CD4-positive, alpha-beta memory T cell (primary cell): ENCODE data around the gene MOG. TPM values are rescaled to one million over a fixed set of nuclear protein-coding genes. Genes with fewer than 3 reads are reported as not detected.

Source experiments
- CTCF ChIA-PET: fragments of 350-600 bp; sonication (Branson Sonifier 250); formaldehyde crosslinking; loops from one replicate; lab custom pipeline; 2021; ENCODE audit warnings: inconsistent platforms; ENCODE audit not compliant: partially characterized antibody; lab: Charles Lee
- POLR2A ChIA-PET: fragments of 350-600 bp; sonication (Branson Sonifier 250); formaldehyde crosslinking; loops from one replicate; lab custom pipeline; 2021; ENCODE audit not compliant: partially characterized antibody; lab: Charles Lee
- DNase-seq, 5 donors: peaks; one replicate each; pipeline versions ENCODE4 v3.0.0 to v3.0.0-alpha.2; 2020 to 2022; ENCODE audit warnings: mixed read lengths in 1 of 5
- H3K27ac ChIP-seq: one replicate; pipeline ENCODE4 v1.7.0; 2013; ENCODE audit warnings: low read depth, low read length
- H3K27me3 ChIP-seq: 2 replicates; pipeline ENCODE4 v1.7.0; 2013; ENCODE audit warnings: mild to moderate bottlenecking, low read length, moderate library complexity; ENCODE audit not compliant: insufficient read depth
- H3K36me3 ChIP-seq: 2 replicates; pipeline ENCODE4 v1.7.0; 2013; ENCODE audit warnings: mild to moderate bottlenecking, low read length, moderate library complexity; ENCODE audit not compliant: insufficient read depth
- H3K4me1 ChIP-seq: 2 replicates; pipeline ENCODE4 v1.7.0; 2013; ENCODE audit warnings: mild to moderate bottlenecking, low read length, moderate library complexity; ENCODE audit not compliant: insufficient read depth
- H3K4me3 ChIP-seq, 2 donors: one replicate each; pipeline ENCODE4 v1.7.0; 2013; ENCODE audit warnings: low read length in 2 of 2, mild to moderate bottlenecking in 1 of 2
- H3K9me3 ChIP-seq, 2 donors: one replicate each; pipeline ENCODE4 v1.7.0; 2013; ENCODE audit warnings: low read length in 2 of 2, control low read depth in 1 of 2; ENCODE audit not compliant: control insufficient read depth in 1 of 2
- H3K27ac Mint-ChIP-seq, 7 donors: one replicate each; pipeline ENCODE4 v1.8.0; 2020 to 2021; ENCODE audit warnings: mixed read lengths in 7 of 7, mild to moderate bottlenecking in 6 of 7, inconsistent platforms in 3 of 7, moderate library complexity in 3 of 7
- H3K27me3 Mint-ChIP-seq, 2 donors: one replicate each; pipeline ENCODE4 v1.8.0; 2020 to 2021; ENCODE audit warnings: mixed read lengths in 2 of 2
- H3K36me3 Mint-ChIP-seq, 2 donors: one replicate each; pipeline ENCODE4 v1.8.0; 2020 to 2021; ENCODE audit warnings: mixed read lengths in 2 of 2, inconsistent platforms in 1 of 2, mild to moderate bottlenecking in 1 of 2
- H3K4me1 Mint-ChIP-seq, 4 donors: one replicate each; pipeline ENCODE4 v1.8.0; 2020 to 2021; ENCODE audit warnings: mixed read lengths in 4 of 4, mild to moderate bottlenecking in 1 of 4
- H3K4me3 Mint-ChIP-seq, 8 donors: one replicate each; pipeline ENCODE4 v1.8.0; 2020 to 2021; ENCODE audit warnings: mixed read lengths in 8 of 8, mild to moderate bottlenecking in 7 of 8, moderate library complexity in 6 of 8, inconsistent platforms in 3 of 8
- H3K9me3 Mint-ChIP-seq, 8 donors: one replicate each; pipeline ENCODE4 v1.8.0; 2020 to 2021; ENCODE audit warnings: mixed read lengths in 8 of 8, mild to moderate bottlenecking in 5 of 8, inconsistent platforms in 3 of 8, moderate library complexity in 1 of 8
- intact Hi-C: fragments of 100-400 bp; cut with micrococcal nuclease; formaldehyde crosslinking; loops from one replicate; pipeline ENCODE4 v1.15.1; 2023
- polyA plus RNA-seq, 2 donors: library from polyadenylated mRNA; unstranded; fragments of 300-500 nt; fragmentation: Illumina TruSeq; gene quantifications; one replicate each; pipeline ENCODE4 v1.2.3, GENCODE V29; 2021
- total RNA-seq, 2 experiments: library from RNA; stranded (reverse); gene quantifications; one replicate each; pipeline ENCODE4 v1.2.3, GENCODE V29; 2021

Gene MOG
- total and polyA plus RNA-seq, 4 experiments from 2014 or later: not detected

- Mint-ChIP-seq H3K36me3 (no peaks in the 10 kb centered on the region), H3K9me3 (no peaks in the 10 kb centered on the region), H3K4me3 (no peak overlapping the region), H3K4me1 (peaks cover 2 to 15% (median 6%) of the 10 kb centered on the region in 4 donors), H3K27ac (no peak overlapping the region), H3K27me3 (peaks cover 9 to 10% of the 10 kb centered on the region in 2 donors)
- no peaks in the 10 kb centered on the region for H3K36me3 ChIP-seq
- H3K27ac ChIP-seq: no peak overlapping the region
- no peak for DNase-seq
- intact Hi-C loops: no loop called here
- CTCF ChIA-PET: interaction anchor here (1.0 kb wide), 1 partner anchor 20 kb away, joined by 3 read pairs; no protein-coding TSS in a partner anchor
- peaks cover 6% of the 10 kb centered on the region for H3K4me1 ChIP-seq
- no peaks in the 10 kb centered on the region for H3K9me3 ChIP-seq
- POLR2A ChIA-PET: no interaction called here
- no peak overlapping the region for H3K4me3 ChIP-seq
- no peaks in the 10 kb centered on the region for H3K27me3 ChIP-seq
These were observed 16.3 kb downstream of the MOG start for GRCh38 chr6:29673161-29673560.

GRCh38 chr6:29674008-29674407, 17.1 kb downstream of the MOG start:
- Mint-ChIP-seq H3K27ac (no peak overlapping the region), H3K4me3 (no peak overlapping the region)

GRCh38 chr6:29675561-29675960, 18.7 kb downstream of the MOG start:
- CTCF ChIA-PET: no interaction called here

More at GRCh38 chr6:29674008-29674407, 17.1 kb downstream of the MOG start:
- Mint-ChIP-seq H3K36me3 (no peaks in the 10 kb centered on the region), H3K9me3 (no peaks in the 10 kb centered on the region), H3K27me3 (peaks cover 8 to 9% of the 10 kb centered on the region in 2 donors), H3K4me1 (peaks cover 2 to 17% (median 6%) of the 10 kb centered on the region in 4 donors)
- peaks cover 6% of the 10 kb centered on the region for H3K4me1 ChIP-seq
- intact Hi-C loops: no loop called here
- H3K36me3 ChIP-seq: no peaks in the 10 kb centered on the region
- no peak overlapping the region for H3K27ac ChIP-seq
- H3K27me3 ChIP-seq: no peaks in the 10 kb centered on the region
- ChIA-PET CTCF (interaction anchor here (1.0 kb wide), 1 partner anchor 20 kb away, joined by 3 read pairs; no protein-coding TSS in a partner anchor), POLR2A (no interaction called here)
- no peaks in the 10 kb centered on the region for H3K9me3 ChIP-seq
- no peak overlapping the region for H3K4me3 ChIP-seq
- no peak for DNase-seq

GRCh38 chr6:29676981-29677601, 20.2 kb downstream of the MOG start:
- intact Hi-C loops: no loop called here
- H3K4me1 ChIP-seq: peaks cover 6% of the 10 kb centered on the region
- H3K9me3 ChIP-seq: no peaks in the 10 kb centered on the region
- H3K4me3 ChIP-seq: no peak overlapping the region
- H3K36me3 Mint-ChIP-seq: no peaks in the 10 kb centered on the region
- H3K27me3 ChIP-seq: no peaks in the 10 kb centered on the region
- H3K36me3 ChIP-seq: no peaks in the 10 kb centered on the region
- H3K4me3 Mint-ChIP-seq: no peak overlapping the region
- CTCF ChIA-PET: interaction anchor here (1.7 to 1.8 kb wide), 2 partner anchors 23 to 27 kb away, joined by 4 to 11 read pairs; no protein-coding TSS in a partner anchor
- no peak overlapping the region for H3K27ac ChIP-seq
- no peak for DNase-seq
- peaks cover 2 to 27% (median 6%) of the 10 kb centered on the region in 4 donors for H3K4me1 Mint-ChIP-seq
- peaks cover 2 to 8% of the 10 kb centered on the region in 2 donors for H3K27me3 Mint-ChIP-seq
- H3K27ac Mint-ChIP-seq: peak overlapping the region in 4 of 7 donors; percentile 70 to 87 (median 74)
- POLR2A ChIA-PET: no interaction called here
- no peaks in the 10 kb centered on the region for H3K9me3 Mint-ChIP-seq

More at GRCh38 chr6:29675561-29675960, 18.7 kb downstream of the MOG start:
- Histone ChIP-seq H3K27ac (no peak overlapping the region), H3K27me3 (no peaks in the 10 kb centered on the region), H3K9me3 (no peaks in the 10 kb centered on the region), H3K36me3 (no peaks in the 10 kb centered on the region), H3K4me1 (peaks cover 6% of the 10 kb centered on the region), H3K4me3 (no peak overlapping the region)
- Mint-ChIP-seq H3K4me3 (no peak overlapping the region), H3K9me3 (no peaks in the 10 kb centered on the region), H3K27me3 (peaks cover 9 to 11% of the 10 kb centered on the region in 2 donors), H3K4me1 (peaks cover 2 to 26% (median 6%) of the 10 kb centered on the region in 4 donors), H3K36me3 (no peaks in the 10 kb centered on the region), H3K27ac (no peak overlapping the region)
- POLR2A ChIA-PET: no interaction called here
- DNase-seq: no peak
- intact Hi-C loops: no loop called here

- Histone ChIP-seq H3K27me3 (no peaks in the 10 kb centered on the region), H3K4me1 (peaks cover 6% of the 10 kb centered on the region), H3K27ac (no peak overlapping the region), H3K36me3 (no peaks in the 10 kb centered on the region), H3K9me3 (no peaks in the 10 kb centered on the region), H3K4me3 (no peak overlapping the region)
- no peak for DNase-seq
- Mint-ChIP-seq H3K4me1 (peaks cover 2 to 27% (median 6%) of the 10 kb centered on the region in 4 donors), H3K27me3 (peaks cover 0 to 8% of the 10 kb centered on the region in 2 donors), H3K9me3 (no peaks in the 10 kb centered on the region), H3K27ac (no peak overlapping the region), H3K4me3 (no peak overlapping the region), H3K36me3 (no peaks in the 10 kb centered on the region)
- intact Hi-C loops: no loop called here
- POLR2A ChIA-PET: no interaction called here
- CTCF ChIA-PET: interaction anchor here (1.8 kb wide), 1 partner anchor 24 kb away, joined by 11 read pairs; no protein-coding TSS in a partner anchor
These were observed 21.2 kb downstream of the MOG start for GRCh38 chr6:29678114-29678513.

- intact Hi-C loops: no loop called here
- Mint-ChIP-seq H3K9me3 (peaks cover 0 to 2% (median 0%) of the 10 kb centered on the region in 8 donors), H3K27ac (no peak overlapping the region), H3K4me1 (peaks cover 8 to 36% (median 10%) of the 10 kb centered on the region in 4 donors), H3K4me3 (peak overlapping the region in 4 of 8 donors; percentile 79 to 87 (median 82)), H3K27me3 (peaks cover 0 to 11% of the 10 kb centered on the region in 2 donors), H3K36me3 (no peaks in the 10 kb centered on the region)
- H3K4me3 ChIP-seq: no peak overlapping the region
- CTCF ChIA-PET: no interaction called here
- H3K27me3 ChIP-seq: no peaks in the 10 kb centered on the region
- POLR2A ChIA-PET: no interaction called here
- no peak overlapping the region for H3K27ac ChIP-seq
- no peaks in the 10 kb centered on the region for H3K36me3 ChIP-seq
- DNase-seq: no peak
- peaks cover 6% of the 10 kb centered on the region for H3K4me1 ChIP-seq
- no peaks in the 10 kb centered on the region for H3K9me3 ChIP-seq
These were observed 23.1 kb downstream of the MOG start for GRCh38 chr6:29679962-29680361.

GRCh38 chr6:29680416-29680815, 23.5 kb downstream of the MOG start:
- peak overlapping the region in 1 of 7 donors; percentile 81 for H3K27ac Mint-ChIP-seq
- H3K4me3 Mint-ChIP-seq: peak overlapping the region in 4 of 8 donors; percentile 79 to 87 (median 82)
- H3K36me3 Mint-ChIP-seq: no peaks in the 10 kb centered on the region
- Histone ChIP-seq H3K36me3 (no peaks in the 10 kb centered on the region), H3K4me3 (no peak overlapping the region), H3K9me3 (no peaks in the 10 kb centered on the region), H3K27ac (no peak overlapping the region), H3K27me3 (no peaks in the 10 kb centered on the region), H3K4me1 (peaks cover 6% of the 10 kb centered on the region)
- peaks cover 0 to 2% (median 0%) of the 10 kb centered on the region in 8 donors for H3K9me3 Mint-ChIP-seq
- no peak for DNase-seq
- intact Hi-C loops: no loop called here
- ChIA-PET CTCF (no interaction called here), POLR2A (no interaction called here)
- peaks cover 0 to 12% of the 10 kb centered on the region in 2 donors for H3K27me3 Mint-ChIP-seq
- peaks cover 8 to 36% (median 10%) of the 10 kb centered on the region in 4 donors for H3K4me1 Mint-ChIP-seq
